Caco-2 (cell line): ENCODE data around the gene TP63. TPM values are rescaled to one million over a fixed set of nuclear protein-coding genes. Genes with fewer than 3 reads are reported as not detected.

Experiments
- BruUV-seq: library from RNA; stranded (reverse); fragments of 400-500 nt; replicated peaks from 2 replicates; lab custom pipeline; 2021; lab: Mats Ljungman, UMichigan
- CTCF ChIA-PET: fragments of 300-600 bp; sonication (Branson Sonifier 250); formaldehyde crosslinking; loops from one replicate; lab custom pipeline; 2022; ENCODE audit warnings: antibody characterized with exemption; lab: Charles Lee
- POLR2A ChIA-PET: fragments of 300-600 bp; sonication (Branson Sonifier 250); formaldehyde crosslinking; loops from one replicate; lab custom pipeline; 2022; ENCODE audit warnings: antibody characterized with exemption; lab: Charles Lee
- DNase-seq, 2 experiments: peaks; one replicate each; pipeline versions ENCODE4 v3.0.0 to v3.0.0-alpha.2; 2020 to 2022
- H3K27me3 ChIP-seq: replicated peaks from 2 replicates; pipeline ENCODE4 v1.6.0; 2011; ENCODE audit warnings: low read length; ENCODE audit not compliant: control insufficient read depth, insufficient read depth
- H3K36me3 ChIP-seq: 2 replicates; pipeline ENCODE4 v1.5.1; 2011; ENCODE audit warnings: low read length; ENCODE audit not compliant: control insufficient read depth, insufficient read depth
- H3K4me1 ChIP-seq: fragments of 250-450 bp; sonication (Bioruptor Pico); 2 replicates; pipeline ENCODE4 v1.5.1; 2020; ENCODE audit warnings: mild to moderate bottlenecking
- H3K4me3 ChIP-seq: 2 replicates; pipeline ENCODE4 v1.5.1; 2011; ENCODE audit warnings: low read depth, mild to moderate bottlenecking, control low read depth, low read length
- H3K9me3 ChIP-seq: fragments of 250-450 bp; sonication (Bioruptor Pico); 2 replicates; pipeline ENCODE4 v1.5.1; 2020; ENCODE audit warnings: mild to moderate bottlenecking, moderate library complexity
- H3K27ac Mint-ChIP-seq: one replicate; pipeline ENCODE4 v1.8.0; 2022; ENCODE audit warnings: mixed read lengths; ENCODE audit not compliant: unreplicated experiment
- H3K27me3 Mint-ChIP-seq: one replicate; pipeline ENCODE4 v1.8.0; 2022; ENCODE audit warnings: mixed read lengths; ENCODE audit not compliant: insufficient read depth, unreplicated experiment
- H3K36me3 Mint-ChIP-seq: one replicate; pipeline ENCODE4 v1.8.0; 2022; ENCODE audit warnings: mild to moderate bottlenecking, mixed read lengths; ENCODE audit not compliant: insufficient read depth, unreplicated experiment
- H3K4me1 Mint-ChIP-seq: one replicate; pipeline ENCODE4 v1.8.0; 2022; ENCODE audit warnings: low read depth, mixed read lengths; ENCODE audit not compliant: unreplicated experiment
- H3K4me3 Mint-ChIP-seq: one replicate; pipeline ENCODE4 v1.8.0; 2022; ENCODE audit warnings: mild to moderate bottlenecking, moderate library complexity, mixed read lengths; ENCODE audit not compliant: unreplicated experiment
- H3K9me3 Mint-ChIP-seq: one replicate; pipeline ENCODE4 v1.8.0; 2022; ENCODE audit warnings: mixed read lengths; ENCODE audit not compliant: unreplicated experiment
- intact Hi-C: fragments of 100-400 bp; cut with micrococcal nuclease; formaldehyde crosslinking; loops from one replicate; pipeline ENCODE4 v1.10.0; 2022; ENCODE audit not compliant: unreplicated experiment
- total RNA-seq: library from RNA; stranded (reverse); gene quantifications from 2 replicates; pipeline ENCODE4 v1.2.3, GENCODE V29; 2022
- TF ChIP-seq, protein P1 (sequence below), 2 experiments: fragments of 200-600 bp in 1 of 2; IDR thresholded peaks; 1 replicate in 1 of 2; 2 replicates in 1 of 2; pipeline versions ENCODE4 v1.5.1 to v1.8.0; 2011 to 2022; ENCODE audit warnings: antibody characterized with exemption in 1 of 2, control low read depth in 1 of 2, inconsistent platforms in 1 of 2, low read depth in 1 of 2, low read length in 1 of 2, mild to moderate bottlenecking in 1 of 2, moderate library complexity in 1 of 2; ENCODE audit not compliant: insufficient read depth in 1 of 2, severe bottlenecking in 1 of 2, unreplicated experiment in 1 of 2

Gene TP63
- total RNA-seq, 1 experiment from 2014 or later: 1.2 TPM

DNA sequence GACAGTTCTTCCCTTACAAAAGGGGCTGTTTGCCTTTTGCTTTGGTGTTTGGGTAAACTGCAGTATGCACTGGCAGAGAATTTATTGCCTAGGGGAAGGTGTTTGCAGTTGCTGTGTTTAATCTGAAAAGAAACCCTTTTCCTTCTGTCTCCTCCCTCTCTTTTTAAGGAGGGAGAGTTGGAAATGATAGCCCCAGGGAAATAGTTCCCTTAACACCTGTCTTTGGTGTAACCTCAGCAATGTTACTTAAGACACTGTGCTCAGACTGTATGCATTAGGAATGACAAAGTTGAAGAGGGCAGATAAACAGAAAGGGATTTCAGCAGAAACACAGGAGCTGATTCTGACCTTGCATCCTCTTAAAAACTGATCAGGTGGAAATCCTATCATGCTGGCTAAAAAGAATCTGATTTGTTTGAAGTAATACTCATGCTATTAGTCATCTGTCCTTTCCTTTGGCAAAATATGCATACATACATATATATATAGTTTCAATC lies 125.4 kb downstream of the TP63 start:
- TF ChIP-seq, protein P1, sequence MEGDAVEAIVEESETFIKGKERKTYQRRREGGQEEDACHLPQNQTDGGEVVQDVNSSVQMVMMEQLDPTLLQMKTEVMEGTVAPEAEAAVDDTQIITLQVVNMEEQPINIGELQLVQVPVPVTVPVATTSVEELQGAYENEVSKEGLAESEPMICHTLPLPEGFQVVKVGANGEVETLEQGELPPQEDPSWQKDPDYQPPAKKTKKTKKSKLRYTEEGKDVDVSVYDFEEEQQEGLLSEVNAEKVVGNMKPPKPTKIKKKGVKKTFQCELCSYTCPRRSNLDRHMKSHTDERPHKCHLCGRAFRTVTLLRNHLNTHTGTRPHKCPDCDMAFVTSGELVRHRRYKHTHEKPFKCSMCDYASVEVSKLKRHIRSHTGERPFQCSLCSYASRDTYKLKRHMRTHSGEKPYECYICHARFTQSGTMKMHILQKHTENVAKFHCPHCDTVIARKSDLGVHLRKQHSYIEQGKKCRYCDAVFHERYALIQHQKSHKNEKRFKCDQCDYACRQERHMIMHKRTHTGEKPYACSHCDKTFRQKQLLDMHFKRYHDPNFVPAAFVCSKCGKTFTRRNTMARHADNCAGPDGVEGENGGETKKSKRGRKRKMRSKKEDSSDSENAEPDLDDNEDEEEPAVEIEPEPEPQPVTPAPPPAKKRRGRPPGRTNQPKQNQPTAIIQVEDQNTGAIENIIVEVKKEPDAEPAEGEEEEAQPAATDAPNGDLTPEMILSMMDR (IDR thresholded peaks at IDR 0.05; ENCODE audit: insufficient read depth in 1 of 2, low read depth in 1 of 2, low read length in 1 of 2, severe bottlenecking in 1 of 2, unreplicated experiment in 1 of 2): no peak
- ChIA-PET CTCF (no interaction called here), POLR2A (no interaction called here)
- intact Hi-C loops: loop anchor here (1.0 to 10.0 kb wide), 3 partner anchors 10 to 188 kb away; no protein-coding TSS in a partner anchor
- H3K4me3 Mint-ChIP-seq: no peak overlapping the region
- H3K4me1 ChIP-seq: peaks cover 9% of the 10 kb centered on the region; the same call in 1 of the 2 replicates
- H3K9me3 Mint-ChIP-seq: peaks cover 6% of the 10 kb centered on the region
- no peak overlapping the region for H3K4me3 ChIP-seq
- BruUV-seq: no TSS peak
- H3K27me3 Mint-ChIP-seq: no peaks in the 10 kb centered on the region
- peaks cover 7% of the 10 kb centered on the region for H3K4me1 Mint-ChIP-seq
- no peaks in the 10 kb centered on the region for H3K36me3 Mint-ChIP-seq
- H3K9me3 ChIP-seq: 0 out of 2 replicates have a peak, but pooled peaks cover 8% of the 10 kb centered on the region
- H3K36me3 ChIP-seq: no peaks in the 10 kb centered on the region
- peak; percentile 46 to 77 for DNase-seq
- no peaks in the 10 kb centered on the region for H3K27me3 ChIP-seq
- no peak overlapping the region for H3K27ac Mint-ChIP-seq

DNA sequence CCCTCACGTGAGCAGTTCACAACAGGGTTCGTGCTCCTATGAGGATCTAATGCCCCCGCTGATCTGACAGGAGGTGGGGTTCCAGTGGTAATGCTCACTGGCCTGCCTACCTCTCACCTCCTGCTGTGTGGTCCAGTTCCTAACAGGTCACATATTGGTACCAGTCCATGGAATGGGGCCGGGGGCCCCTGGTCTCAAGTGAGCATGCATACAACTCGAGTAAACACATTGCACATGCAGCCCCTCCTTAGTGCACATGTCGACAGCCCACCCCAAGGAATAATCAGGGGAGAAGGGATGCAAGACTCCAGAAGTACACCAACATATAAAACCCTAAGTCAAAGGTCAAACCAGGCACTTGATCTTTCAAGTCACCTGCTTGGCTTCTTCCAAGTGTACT lies 127.0 kb downstream of the TP63 start:
- Mint-ChIP-seq H3K36me3 (no peaks in the 10 kb centered on the region), H3K4me3 (no peak overlapping the region), H3K27me3 (no peaks in the 10 kb centered on the region), H3K9me3 (peaks cover 8% of the 10 kb centered on the region), H3K4me1 (peaks cover 7% of the 10 kb centered on the region), H3K27ac (no peak overlapping the region)
- peaks cover 9% of the 10 kb centered on the region; the same call in 1 of the 2 replicates for H3K4me1 ChIP-seq
- no peak for DNase-seq
- H3K4me3 ChIP-seq: no peak overlapping the region
- TF ChIP-seq, protein P1 (IDR thresholded peaks at IDR 0.05; ENCODE audit: insufficient read depth in 1 of 2, low read depth in 1 of 2, low read length in 1 of 2, severe bottlenecking in 1 of 2, unreplicated experiment in 1 of 2): no peak
- no peaks in the 10 kb centered on the region for H3K36me3 ChIP-seq
- POLR2A ChIA-PET: no interaction called here
- intact Hi-C loops: loop anchor here (10.0 kb wide), 1 partner anchor 187 kb away; no protein-coding TSS in a partner anchor
- CTCF ChIA-PET: no interaction called here
- no peaks in the 10 kb centered on the region for H3K27me3 ChIP-seq
- BruUV-seq: no TSS peak
- H3K9me3 ChIP-seq: 0 out of 2 replicates have a peak, but pooled peaks cover 8% of the 10 kb centered on the region

DNA sequence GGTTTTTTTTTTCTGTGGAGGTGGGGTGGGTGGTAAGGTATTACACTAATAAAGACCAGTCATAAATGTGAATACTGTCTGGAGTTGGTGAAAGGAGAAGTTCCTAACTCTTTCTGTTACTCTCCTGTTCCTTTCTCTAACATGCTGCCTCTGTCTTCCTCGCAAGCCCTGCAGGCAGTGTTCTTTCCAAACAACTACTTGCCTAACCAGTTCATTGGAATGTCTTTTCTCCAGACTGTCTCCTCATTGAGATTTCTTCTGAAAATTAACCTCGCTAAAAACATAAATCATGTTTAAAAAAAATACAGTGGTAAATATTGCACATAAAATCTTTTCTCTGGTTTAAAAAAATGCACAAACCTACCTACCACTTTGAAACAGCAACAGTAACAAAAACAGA lies 135.2 kb downstream of the TP63 start:
- Histone ChIP-seq H3K9me3 (0 out of 2 replicates have a peak, but pooled peaks cover 2% of the 10 kb centered on the region), H3K36me3 (no peaks in the 10 kb centered on the region), H3K4me3 (no peak overlapping the region), H3K27me3 (no peaks in the 10 kb centered on the region), H3K4me1 (peaks cover 15% of the 10 kb centered on the region)
- intact Hi-C loops: loop anchor here (1.0 kb wide), 1 partner anchor 10 kb away; no protein-coding TSS in a partner anchor
- Mint-ChIP-seq H3K4me1 (no peaks in the 10 kb centered on the region), H3K27ac (peak overlapping the region; percentile 53), H3K9me3 (peaks cover 4% of the 10 kb centered on the region), H3K27me3 (no peaks in the 10 kb centered on the region), H3K36me3 (peaks cover 6% of the 10 kb centered on the region), H3K4me3 (peak overlapping the region; percentile 42)
- TF ChIP-seq, protein P1 (IDR thresholded peaks at IDR 0.05; ENCODE audit: insufficient read depth in 1 of 2, low read depth in 1 of 2, low read length in 1 of 2, severe bottlenecking in 1 of 2, unreplicated experiment in 1 of 2): no peak
- ChIA-PET CTCF (no interaction called here), POLR2A (no interaction called here)
- DNase-seq: peak; percentile 68
- no TSS peak for BruUV-seq
